Suppressor macrophage (primary cell): ENCODE data around the gene LAGE3.

Experiments used
- DNase-seq, 4 experiments: peaks; one replicate each; pipeline ENCODE4 v3.0.0-alpha.2; 2020 to 2022

The LAGE3 gene

GRCh38 chrX:154457491-154458115, 21.5 kb downstream of the LAGE3 start:
- DNase-seq, result peak; percentile 19 to 77 (median 60)

GRCh38 chrX:154452823-154453222, 26.3 kb downstream of the LAGE3 start:
- no peak for DNase-seq

- no peak for DNase-seq
Observed at GRCh38 chrX:154450312-154450711, 28.8 kb downstream of the LAGE3 start.

- no peak for DNase-seq
Observed at GRCh38 chrX:154449618-154450017, 29.5 kb downstream of the LAGE3 start.

- DNase-seq, result no peak
Observed at GRCh38 chrX:154448484-154448883, 30.6 kb downstream of the LAGE3 start.

GRCh38 chrX:154446430-154446829, 32.7 kb downstream of the LAGE3 start:
- DNase-seq, result no peak

GRCh38 chrX:154445776-154446175, 33.3 kb downstream of the LAGE3 start:
- no peak for DNase-seq

- DNase-seq, result no peak
Observed at GRCh38 chrX:154444755-154445246, 34.3 kb downstream of the LAGE3 start.

GRCh38 chrX:154443992-154444754, 34.9 kb downstream of the LAGE3 start, which contains the start of gene FAM50A:
Gene FAM50A, plus strand, starts transcription at chrX:154444141. Its CDS starts 95 bp downstream, at chrX:154444236.
- DNase-seq, result peak; percentile 81 to 93 (median 87)

GRCh38 chrX:154443479-154443910, 35.6 kb downstream of the LAGE3 start:
- no peak for DNase-seq

GRCh38 chrX:154441984-154442707, 36.9 kb downstream of the LAGE3 start:
- no peak for DNase-seq

- DNase-seq, result no peak
Observed at GRCh38 chrX:154441564-154441963, 37.5 kb downstream of the LAGE3 start.

- DNase-seq, result no peak
Observed at GRCh38 chrX:154440623-154441357, 38.3 kb downstream of the LAGE3 start.

- no peak for DNase-seq
Observed at GRCh38 chrX:154439841-154440240, 39.2 kb downstream of the LAGE3 start.

GRCh38 chrX:154437971-154438893, 40.8 kb downstream of the LAGE3 start:
- no peak for DNase-seq

GRCh38 chrX:154436983-154437752, 41.9 kb downstream of the LAGE3 start, which contains the start of gene GDI1:
Gene GDI1, plus strand, starts transcription at chrX:154437154. Its CDS starts 101 bp downstream, at chrX:154437255.
- peak; percentile 48 to 81 (median 62) for DNase-seq

- peak; percentile 41 to 81 (median 61) for DNase-seq
Observed at GRCh38 chrX:154436374-154436982, 42.6 kb downstream of the LAGE3 start.

GRCh38 chrX:154435171-154435733, 43.8 kb downstream of the LAGE3 start:
- no peak for DNase-seq

GRCh38 chrX:154434394-154435168, 44.5 kb downstream of the LAGE3 start:
- no peak for DNase-seq
